ENCODE results near the gene TMEM198.

GRCh38 chr2:219540784-219541504 is 2.9 kb upstream of the TMEM198 start:
- TF ChIP-seq CTCF (IDR thresholded peaks at IDR 0.05; ENCODE audit: low read depth, low read length, missing input control), result no peak
- no peak for TF ChIP-seq RXRA (IDR thresholded peaks at IDR 0.05)
- TF ChIP-seq GABPA (IDR thresholded peaks at IDR 0.05 in 1 of 2, conservative IDR thresholded peaks at IDR 0.05 in 1 of 2), result no peak
- no peak for TF ChIP-seq REST (IDR thresholded peaks at IDR 0.05)
- TF ChIP-seq FOXA1 (IDR thresholded peaks at IDR 0.05), result no peak
- TF ChIP-seq, protein P1, sequence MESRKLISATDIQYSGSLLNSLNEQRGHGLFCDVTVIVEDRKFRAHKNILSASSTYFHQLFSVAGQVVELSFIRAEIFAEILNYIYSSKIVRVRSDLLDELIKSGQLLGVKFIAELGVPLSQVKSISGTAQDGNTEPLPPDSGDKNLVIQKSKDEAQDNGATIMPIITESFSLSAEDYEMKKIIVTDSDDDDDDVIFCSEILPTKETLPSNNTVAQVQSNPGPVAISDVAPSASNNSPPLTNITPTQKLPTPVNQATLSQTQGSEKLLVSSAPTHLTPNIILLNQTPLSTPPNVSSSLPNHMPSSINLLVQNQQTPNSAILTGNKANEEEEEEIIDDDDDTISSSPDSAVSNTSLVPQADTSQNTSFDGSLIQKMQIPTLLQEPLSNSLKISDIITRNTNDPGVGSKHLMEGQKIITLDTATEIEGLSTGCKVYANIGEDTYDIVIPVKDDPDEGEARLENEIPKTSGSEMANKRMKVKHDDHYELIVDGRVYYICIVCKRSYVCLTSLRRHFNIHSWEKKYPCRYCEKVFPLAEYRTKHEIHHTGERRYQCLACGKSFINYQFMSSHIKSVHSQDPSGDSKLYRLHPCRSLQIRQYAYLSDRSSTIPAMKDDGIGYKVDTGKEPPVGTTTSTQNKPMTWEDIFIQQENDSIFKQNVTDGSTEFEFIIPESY (IDR thresholded peaks at IDR 0.05), result no peak
- no peak for TF ChIP-seq TAF1 (conservative IDR thresholded peaks at IDR 0.05)
- no peak for TF ChIP-seq SP1 (IDR thresholded peaks at IDR 0.05)
- no peak for TF ChIP-seq RAD21 (IDR thresholded peaks at IDR 0.05)
- TF ChIP-seq ATF3 (IDR thresholded peaks at IDR 0.05), result no peak
- TF ChIP-seq, protein P2, sequence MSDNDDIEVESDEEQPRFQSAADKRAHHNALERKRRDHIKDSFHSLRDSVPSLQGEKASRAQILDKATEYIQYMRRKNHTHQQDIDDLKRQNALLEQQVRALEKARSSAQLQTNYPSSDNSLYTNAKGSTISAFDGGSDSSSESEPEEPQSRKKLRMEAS (IDR thresholded peaks at IDR 0.05), result no peak
